HPDE6-E6E7 (cell line): ENCODE results near the gene ANKS1B.
"Not testable (repeated sequence)": the region's sequence is repeated elsewhere in the genome, so short reads cannot be mapped to it uniquely, and the experiment has no call there.

Experiments used
- DNase-seq: peaks from one replicate; pipeline ENCODE4 v3.0.0; 2011; ENCODE audit warnings: missing footprints; ENCODE audit errors: extremely low spot score

The ANKS1B gene

DNA sequence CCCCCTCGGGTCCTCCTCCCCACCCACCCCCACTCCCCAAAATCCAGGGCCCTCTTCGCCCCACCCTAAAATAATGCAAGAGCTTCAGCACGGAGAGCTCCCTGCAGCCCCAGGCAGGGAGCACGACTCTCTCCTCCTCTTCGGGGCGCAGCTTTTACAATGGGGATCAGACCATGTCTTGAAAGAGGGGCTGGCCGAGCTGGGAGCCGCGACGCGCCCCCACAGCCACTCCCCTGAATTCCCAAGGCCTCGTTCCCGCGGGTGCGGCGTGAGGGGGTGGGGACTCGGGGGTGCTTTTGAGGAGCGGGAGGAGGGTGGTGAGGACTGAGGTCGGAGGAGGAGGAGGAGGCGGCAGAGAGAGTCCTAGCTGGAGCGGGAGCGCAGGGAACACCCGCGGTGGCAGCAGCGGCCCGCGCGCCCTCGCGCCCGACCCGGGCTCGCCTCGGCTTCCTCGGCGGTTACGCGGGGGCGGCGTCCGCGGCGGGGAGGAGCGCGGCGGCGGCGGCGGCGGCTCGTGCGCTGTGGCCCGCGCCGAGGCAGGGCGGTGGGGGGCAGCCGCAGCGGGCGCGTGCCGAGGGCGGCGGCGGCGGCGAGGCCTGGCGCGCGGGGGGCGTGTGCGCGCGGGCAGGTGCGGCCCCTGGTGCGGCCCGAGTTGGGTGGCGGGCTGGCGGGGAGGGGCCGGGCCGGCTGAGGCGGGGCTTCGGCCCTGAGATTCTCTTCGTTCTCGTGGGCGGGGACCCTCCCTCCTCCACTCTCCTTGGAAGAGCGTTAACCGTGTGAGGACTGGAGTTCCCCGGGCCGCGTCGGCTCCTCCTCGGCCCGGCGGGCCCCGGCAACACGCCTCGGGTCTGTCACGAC is at the start of gene ANKS1B:
Gene ANKS1B (minus strand): TSS at position 666 of the 858 bp plus-strand sequence. CDS start 699 bp downstream, outside the sequence.
- no peak for DNase-seq

DNA sequence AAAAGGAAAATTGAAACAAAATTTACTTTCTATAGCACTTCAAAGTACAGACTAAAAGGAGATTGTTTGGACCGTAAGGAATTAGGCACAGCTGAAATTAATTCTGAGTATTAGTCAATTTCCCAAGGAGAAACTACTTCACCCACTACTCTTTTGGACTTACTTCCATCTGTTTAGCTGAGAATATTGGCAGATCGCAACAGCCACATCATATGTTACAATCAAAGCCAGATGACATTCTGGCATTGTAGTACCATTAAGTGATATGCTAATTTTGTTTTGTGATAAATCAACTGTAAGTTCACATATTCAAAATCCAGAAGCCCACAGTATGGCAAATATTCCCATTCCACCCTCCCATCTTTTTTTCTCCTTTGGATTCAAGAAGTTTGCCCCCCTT is 47.1 kb upstream of the ANKS1B start:
- DNase-seq, result no peak

DNA sequence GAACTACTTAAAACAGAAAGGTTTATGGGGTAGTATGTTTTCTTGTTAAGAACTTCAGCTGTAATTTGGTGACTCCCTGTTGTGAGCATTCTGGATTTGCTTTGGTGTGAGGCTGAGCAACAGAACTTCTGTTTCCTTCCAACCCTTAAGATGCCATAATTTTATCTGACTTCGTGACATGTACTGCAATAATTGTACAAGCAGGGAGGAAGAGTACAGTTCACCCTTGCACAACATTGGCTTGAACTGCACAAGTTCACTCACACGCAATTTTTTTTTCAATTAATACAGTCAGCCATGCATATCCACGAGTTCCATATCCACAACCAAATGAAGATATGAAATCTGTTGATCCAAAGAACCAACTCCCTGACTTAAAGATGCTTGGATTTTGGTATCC is 42.9 kb upstream of the ANKS1B start:
- no peak for DNase-seq

DNA sequence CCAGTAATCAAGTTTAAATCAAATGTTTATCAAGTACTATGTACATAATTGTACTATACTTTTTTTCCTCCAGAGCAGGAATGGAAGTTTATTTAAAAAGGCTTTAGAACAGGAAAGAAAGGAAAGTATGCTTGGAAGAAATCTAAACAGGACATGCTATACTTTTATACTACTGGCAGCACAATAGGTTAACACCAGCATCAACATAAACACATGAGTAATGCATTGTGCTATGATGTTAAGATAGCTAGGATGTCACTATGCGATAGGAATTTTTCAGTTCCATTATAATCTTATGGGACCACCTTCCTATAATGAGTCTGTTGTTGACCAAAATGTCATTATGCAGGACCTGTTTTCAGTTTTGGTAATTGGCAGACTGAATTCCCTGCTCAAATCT is 41.5 kb upstream of the ANKS1B start:
- no peak for DNase-seq

DNA sequence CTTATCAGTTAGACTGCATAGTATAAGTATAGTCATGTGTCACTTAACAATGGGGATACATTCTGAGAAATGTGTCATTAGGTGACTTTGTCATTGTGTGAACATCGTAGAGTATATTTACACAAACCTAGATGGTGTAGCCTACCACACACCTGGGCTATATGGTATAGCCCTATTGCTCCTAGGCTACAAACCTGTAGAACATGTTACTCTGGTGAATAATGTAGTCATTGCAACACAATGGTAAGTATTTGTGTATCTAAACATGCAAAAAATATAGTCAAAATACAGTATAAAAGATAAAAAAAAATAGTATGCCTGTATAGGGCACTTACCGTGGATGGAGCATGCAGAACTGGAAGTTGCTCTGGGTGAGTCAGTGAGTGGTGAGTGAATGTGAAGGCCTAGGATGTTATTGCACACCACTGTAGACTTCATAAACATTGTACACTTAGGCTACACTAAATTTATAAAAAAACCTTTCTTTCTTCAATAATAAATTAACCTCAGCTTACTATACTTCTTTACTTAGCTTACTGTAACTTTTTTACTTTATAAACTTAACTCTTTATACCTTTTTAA is 40.3 kb upstream of the ANKS1B start:
- DNase-seq, result no peak

DNA sequence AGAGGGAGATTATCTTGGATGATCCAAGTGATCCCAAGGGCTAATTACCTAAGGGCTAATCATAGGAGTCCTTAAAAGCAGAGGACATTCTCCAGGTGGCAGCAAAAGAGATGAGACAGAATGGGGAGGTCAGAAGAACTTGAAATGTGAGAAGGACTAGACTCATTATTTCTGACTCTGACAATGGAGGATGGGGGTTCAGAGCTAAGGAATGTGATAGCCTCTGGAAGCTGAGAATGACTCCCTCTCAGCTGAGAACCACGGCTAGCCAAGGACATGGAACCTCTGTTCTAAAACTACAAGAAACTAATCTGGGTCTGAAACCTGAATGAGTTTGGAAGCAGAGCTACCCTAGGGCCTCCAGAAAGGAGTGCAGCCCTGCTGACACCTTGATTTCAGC is 35.6 kb upstream of the ANKS1B start:
- no peak for DNase-seq

DNA sequence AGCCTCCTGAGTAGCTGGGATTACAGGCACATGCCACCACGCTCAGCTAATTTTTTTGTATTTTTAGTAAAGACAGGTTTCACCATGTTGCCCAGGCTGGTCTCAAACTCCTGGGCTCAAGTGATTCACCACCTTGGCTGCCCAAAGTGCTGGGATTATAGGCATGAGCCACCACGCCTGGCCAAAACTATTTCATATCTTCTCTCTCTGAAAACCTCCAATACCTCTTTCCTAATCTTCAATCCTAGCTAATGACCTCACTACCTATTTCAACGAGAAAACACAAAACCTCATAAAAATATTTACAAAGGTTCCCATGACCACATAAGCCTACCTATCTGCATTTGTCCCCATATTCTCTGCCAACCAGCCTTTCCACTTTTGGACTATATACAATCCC is 32.3 kb upstream of the ANKS1B start:
- no peak for DNase-seq

DNA sequence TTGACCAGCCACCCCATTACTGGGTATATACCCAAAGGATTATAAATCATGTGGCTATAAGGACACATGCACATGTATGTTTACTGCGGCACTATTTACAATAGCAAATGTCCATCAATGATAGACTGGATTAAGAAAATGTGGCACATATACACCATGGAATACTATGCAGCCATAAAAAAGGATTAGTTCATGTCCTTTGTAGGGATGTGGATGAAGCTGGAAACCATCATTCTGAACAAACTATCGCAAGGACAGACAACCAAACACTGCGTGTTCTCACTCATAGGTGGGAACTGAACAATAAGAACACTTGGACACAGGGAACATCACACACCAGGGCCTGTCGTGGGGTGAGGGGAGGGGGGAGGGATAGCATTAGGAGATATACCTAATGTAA is 31.6 kb upstream of the ANKS1B start:
- DNase-seq, result not testable (repeated sequence)

DNA sequence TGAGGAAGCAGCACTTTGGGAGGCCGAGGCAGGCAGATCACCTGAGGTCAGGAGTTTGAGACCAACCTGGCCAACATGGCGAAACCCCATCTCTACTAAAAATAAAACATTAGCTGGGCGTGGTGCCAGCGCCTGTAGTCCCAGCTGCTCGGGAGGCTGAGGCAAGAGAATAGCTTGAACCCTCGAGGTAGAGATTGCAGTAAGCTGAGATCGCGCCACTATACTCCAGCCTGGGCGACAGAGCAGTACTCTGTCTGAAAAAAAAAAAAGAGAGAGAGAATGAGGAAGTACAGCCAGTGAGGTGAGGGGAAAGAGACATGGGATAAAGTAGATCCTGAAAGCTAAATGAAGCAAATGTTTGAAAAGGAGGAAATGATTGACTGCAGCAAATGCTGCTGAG is 21.1 kb upstream of the ANKS1B start:
- DNase-seq, result not testable (repeated sequence)

DNA sequence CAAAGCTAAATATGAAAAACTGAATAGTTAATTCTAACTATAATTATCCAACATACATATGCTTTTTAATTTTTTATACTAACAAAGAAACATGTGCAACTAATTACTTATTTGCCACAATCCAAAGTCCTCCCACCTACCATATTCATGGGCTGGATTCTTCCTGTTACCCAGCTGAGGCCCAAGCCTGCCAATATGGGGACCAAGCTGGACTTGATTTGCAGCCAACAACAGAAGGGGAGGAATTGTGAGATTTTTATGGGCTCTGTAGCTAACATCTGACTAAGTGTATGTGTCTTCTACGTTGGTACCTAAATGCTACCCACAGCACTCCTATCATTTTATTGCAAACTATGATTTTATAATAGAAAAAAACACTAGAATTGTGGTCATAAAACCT is 13.1 kb upstream of the ANKS1B start:
- DNase-seq, result no peak

DNA sequence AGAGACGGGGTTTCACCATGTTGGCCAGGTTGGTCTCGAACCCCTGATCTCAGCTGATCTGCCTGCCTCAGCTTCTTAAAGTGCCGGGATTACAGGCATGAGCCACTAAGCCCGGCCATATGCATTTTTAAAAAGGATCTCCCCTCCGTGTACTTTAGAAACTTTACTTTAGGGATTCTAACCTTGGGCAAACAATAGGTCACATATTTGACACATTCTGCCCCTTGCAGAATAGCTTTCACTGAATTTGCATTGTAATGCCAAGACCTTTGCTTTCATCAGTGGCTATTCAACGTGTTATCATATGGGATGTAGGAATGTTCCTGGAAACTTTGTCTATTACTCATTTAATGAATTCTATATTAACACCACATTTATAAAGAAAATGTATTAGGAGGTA is 11.4 kb upstream of the ANKS1B start:
- no peak for DNase-seq

DNA sequence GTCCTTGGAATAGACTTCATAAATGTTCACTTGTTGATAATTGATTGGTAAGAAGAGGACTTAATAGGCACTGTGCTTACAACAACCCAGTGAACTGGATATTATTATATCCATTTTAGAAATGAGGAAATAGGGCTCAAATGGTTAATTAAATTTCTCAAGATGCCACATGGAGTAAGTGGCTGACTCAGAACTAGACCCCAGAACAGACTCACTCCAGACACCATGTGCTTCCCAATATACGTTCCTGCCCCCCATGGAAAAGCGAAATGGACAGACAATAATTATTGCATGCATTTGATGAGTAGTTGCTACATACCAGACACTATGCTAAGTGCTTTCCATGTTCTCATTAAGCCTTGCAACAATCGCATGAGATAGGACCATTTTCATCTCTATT is 895 bp upstream of the ANKS1B start:
- no peak for DNase-seq

DNA sequence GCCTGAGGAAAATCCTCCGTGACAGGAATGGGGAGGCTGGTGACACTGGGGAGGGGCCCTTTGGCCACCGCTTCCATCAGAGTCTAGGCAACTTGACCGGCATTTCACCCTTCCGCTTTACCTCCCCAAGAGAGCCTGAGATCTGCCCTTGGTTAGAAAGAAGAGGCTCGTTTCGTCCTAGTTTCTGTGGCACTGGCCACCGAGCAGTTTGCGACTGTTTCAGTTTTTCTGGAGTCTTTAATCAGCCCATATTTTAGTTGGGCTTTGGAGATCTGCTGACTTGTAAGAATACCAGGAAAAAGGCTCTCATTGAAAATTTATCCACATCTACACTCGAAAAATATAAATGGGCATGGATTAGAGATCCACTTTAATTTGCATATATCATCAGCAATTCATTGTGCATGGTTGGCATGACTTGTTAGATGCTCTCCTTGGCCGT is 414 bp upstream of the ANKS1B start:
- no peak for DNase-seq

DNA sequence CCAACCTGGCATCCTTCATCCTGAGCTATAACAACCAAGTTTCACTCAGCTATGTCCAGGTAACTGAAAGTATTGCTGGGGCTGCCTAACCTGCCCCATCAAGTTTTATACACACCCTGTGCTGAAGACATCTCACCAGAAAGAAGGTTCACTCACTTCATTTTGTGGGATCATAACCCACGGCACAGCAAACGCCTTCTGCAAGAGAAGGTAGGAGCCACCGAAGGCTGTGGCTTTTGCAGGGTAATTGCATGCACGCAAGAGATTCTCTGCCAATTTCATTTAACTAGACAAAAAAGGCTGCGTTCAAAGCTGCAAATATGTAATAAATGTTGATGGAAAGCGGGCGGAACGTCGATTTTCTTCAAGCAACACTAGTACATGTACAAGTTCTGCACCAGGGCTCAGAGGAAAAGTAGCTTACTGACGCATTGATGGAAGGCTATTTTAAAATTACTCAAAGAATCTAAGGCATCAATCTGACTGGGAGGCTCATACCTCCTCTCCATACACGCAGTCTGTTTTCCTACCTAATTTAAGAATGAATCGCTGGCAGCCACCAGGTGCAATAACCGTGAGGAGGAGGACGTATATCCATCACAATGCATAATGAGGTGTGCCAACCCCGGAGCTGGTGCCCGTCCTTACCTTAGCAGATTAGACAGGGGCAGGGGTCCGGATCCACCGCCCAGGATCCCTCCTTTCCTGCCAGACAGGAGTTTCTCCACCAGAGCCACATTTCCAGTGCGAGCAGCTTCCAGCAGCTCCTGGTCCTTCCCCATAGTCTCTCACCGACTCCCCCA is 1.1 kb downstream of the ANKS1B start:
- DNase-seq, result no peak

DNA sequence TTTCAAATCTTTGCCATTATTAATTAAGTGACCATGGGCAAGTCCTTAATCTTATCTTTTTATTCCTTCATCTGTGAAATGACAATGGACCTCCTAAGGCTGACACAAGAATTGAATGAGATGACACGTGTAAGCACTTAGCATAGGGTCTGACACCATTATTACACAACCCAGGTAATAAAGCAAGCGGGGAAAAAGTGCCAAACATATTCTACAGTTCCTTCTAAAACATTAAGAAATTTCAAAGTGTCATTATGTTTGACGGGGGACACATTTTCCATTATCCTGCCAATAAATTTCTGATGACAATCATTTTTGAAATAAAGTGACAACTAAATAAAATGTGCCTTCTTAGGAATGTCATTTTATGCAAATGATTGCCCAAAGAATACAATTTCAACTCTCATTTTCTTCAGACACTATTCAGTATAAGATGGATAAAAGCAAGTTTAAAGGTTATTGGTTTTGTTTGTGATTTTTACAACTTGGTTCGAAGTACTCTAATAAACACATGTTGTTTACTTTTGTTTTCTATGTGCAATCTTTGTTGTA is 3.0 kb downstream of the ANKS1B start:
- DNase-seq, result no peak

DNA sequence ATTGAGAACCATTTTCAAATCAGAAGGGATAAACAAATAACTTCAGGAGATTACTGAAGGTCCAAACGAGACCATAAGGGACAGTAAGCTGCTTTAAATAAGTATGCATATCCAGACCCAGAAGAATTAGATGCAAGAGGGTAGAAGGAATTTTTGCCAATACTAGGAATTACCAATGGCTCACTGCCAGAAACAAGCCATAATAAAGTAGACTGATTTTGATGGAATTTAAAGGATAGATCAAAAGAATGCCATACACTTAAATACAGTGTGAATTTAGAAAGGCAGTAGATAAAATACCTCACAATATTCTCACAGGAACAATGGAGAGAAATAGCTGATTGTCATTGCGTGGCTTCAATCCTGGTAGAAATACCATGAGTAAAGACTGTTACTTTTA is 5.3 kb downstream of the ANKS1B start:
- DNase-seq, result no peak

DNA sequence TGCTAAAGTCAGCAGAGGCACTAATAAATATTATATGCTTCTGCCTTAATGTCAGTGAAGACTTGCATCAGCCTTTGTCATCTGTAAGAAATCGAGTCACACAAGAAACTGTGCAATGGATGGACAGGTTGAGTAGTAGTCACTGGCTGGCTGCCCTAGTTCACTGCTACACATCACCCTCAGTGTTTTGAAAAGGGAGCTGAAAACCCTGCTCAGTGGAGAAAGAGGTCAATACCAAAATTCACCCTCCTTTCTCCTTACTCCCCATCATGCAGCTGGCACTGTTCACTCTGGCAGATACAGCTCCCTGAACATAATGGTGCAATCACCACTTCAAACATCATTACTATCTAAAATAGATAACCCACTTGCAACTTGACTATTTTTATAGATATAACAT is 6.6 kb downstream of the ANKS1B start:
- DNase-seq, result no peak

DNA sequence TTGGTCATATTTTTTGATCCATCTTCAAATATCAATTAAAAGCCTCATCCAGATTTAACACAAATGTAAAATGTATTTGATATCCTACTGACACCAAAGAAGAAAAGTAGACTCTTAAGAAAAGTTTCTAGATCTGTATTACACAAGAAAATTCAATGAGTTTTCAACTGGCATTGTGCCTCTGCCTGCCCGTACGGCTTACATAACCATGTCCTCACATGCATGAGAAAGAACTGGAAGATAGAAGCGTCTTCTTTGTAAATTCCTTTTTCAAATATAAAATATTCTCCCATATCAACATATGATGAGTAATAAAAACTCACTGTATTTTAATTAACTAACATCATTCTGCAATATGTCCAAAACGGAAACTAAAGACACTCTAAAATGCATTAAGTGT is 7.2 kb downstream of the ANKS1B start:
- no peak for DNase-seq

DNA sequence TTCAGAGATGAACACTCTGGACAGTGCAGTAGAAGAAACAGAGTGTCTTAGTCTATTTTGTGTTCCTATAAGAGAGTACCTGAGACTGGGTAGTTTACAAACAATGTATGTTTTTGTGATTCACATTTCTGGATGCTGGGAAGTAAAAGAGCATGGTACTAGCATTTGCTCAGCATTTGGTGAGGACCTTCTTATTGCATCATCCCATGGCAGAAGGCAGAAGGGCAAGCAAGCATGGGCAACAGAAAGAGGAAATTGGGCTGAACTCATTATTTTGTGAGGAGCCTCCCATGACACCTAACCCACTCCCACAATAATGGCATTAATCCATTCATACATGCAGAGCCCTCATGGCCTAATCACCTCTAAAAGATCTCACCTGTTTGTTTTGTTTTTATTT is 8.0 kb downstream of the ANKS1B start:
- no peak for DNase-seq

DNA sequence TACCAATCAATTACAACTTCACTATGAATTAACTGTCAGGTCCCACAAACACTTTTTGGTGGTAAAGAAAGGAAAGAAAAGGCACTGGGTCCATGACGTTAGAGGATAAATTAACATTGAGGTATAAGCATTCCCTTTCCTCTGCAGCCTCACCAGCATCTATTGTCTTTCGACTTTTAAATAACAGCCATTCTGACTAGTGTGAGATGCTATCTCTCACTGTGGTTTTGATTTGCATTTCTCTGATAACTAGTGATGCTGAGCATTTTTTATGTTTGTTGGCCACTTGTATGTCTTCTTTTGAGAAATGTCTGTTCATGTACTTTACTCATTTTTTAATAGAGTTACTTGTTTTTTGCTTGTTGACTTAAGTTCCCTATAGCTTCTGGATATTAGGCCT is 9.4 kb downstream of the ANKS1B start:
- no peak for DNase-seq

DNA sequence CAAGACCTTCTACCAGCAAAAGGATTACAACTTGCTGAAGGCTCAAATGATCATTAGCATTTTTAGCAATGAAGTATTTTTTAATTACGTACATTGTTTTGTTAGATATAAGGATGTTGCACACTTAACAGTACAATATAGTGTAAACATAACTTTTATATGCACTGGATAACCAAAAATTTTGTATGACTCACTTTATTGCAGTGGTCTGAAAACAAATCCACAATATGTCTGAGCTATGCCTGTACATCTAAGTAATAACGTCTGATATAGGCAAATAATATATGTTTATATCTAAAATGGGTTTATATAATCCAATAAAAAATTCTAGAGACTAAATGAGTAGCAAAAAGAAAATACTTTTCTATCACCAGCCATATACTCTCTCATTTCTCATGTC is 10.6 kb downstream of the ANKS1B start:
- no peak for DNase-seq

DNA sequence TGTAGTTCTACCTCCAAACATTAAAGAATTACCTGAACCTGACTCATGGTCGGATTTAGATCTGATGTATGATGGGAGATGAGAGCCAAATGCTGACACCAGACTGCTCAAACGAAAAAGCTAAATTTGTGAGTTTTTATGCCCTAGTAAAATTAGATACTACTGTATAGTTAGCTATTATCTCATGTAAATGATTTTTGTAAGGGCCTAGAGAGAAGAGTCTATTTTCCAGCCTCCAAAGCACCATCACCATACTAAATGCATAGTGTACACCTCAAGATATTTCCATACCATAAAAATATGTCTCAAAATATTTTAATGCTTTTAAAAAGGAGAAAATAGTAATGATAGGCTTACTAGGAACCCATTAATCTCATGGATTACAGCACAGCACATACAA is 18.3 kb downstream of the ANKS1B start:
- no peak for DNase-seq
